Thymus (tissue), 11 donors: ENCODE measurements around the gene MDGA2. TPM values are rescaled to one million over a fixed set of nuclear protein-coding genes. Genes with fewer than 3 reads are reported as not detected.
A peak's percentile ranks its signal among the peaks of the same experiment; 100 is the strongest.

Source experiments
- DNase-seq, 9 donors: peaks; one replicate each; pipeline ENCODE4 v3.0.0-alpha.2; 2013; ENCODE audit warnings: low spot score in 9 of 9, low read depth in 6 of 9, missing footprints in 1 of 9
- H3K27ac ChIP-seq, 2 donors: one replicate each; pipeline ENCODE4 v1.5.1; 2013; ENCODE audit warnings: control low read depth in 1 of 2, low read depth in 1 of 2, low read length in 1 of 2, mild to moderate bottlenecking in 1 of 2, moderate library complexity in 1 of 2
- H3K27me3 ChIP-seq, 2 donors: one replicate each; pipeline ENCODE4 v1.5.1; 2013; ENCODE audit warnings: low read length in 1 of 2; ENCODE audit not compliant: control insufficient read depth in 2 of 2, insufficient read depth in 1 of 2
- H3K36me3 ChIP-seq, 2 donors: one replicate each; pipeline ENCODE4 v1.5.1; 2013; ENCODE audit warnings: low read length in 1 of 2, mild to moderate bottlenecking in 1 of 2, moderate library complexity in 1 of 2; ENCODE audit not compliant: control insufficient read depth in 2 of 2, insufficient read depth in 2 of 2
- H3K4me1 ChIP-seq, 2 donors: one replicate each; pipeline ENCODE4 v1.5.1; 2013; ENCODE audit warnings: low read length in 2 of 2; ENCODE audit not compliant: control insufficient read depth in 2 of 2, insufficient read depth in 2 of 2
- H3K4me3 ChIP-seq, 2 donors: one replicate each; pipeline ENCODE4 v1.5.1; 2013; ENCODE audit warnings: low read length in 2 of 2, control low read depth in 1 of 2, mild to moderate bottlenecking in 1 of 2
- H3K9me3 ChIP-seq, 2 donors: one replicate each; pipeline ENCODE4 v1.5.1; 2013; ENCODE audit warnings: low read length in 1 of 2, mild to moderate bottlenecking in 1 of 2; ENCODE audit not compliant: control insufficient read depth in 2 of 2, insufficient read depth in 1 of 2
- WGBS: extraction: QIAGEN DNeasy Blood & Tissue Kit; methylation state at CpG from one replicate; pipeline ENCODE4 v1.1.7; 2013; 5-methylcytosine and 5-hydroxymethylcytosine counted together
- polyA plus RNA-seq: library from polyadenylated mRNA; stranded (reverse); fragments of 200-250 nt; gene quantifications from one replicate; pipeline ENCODE4 v1.2.3, GENCODE V29; 2013
- total RNA-seq: library from RNA; stranded (reverse); fragments of 120-200 nt; gene quantifications from one replicate; pipeline ENCODE4 v1.2.4, GENCODE V29; 2013
- donor health status: healthy.

MDGA2 gene
- total and polyA plus RNA-seq, 2 donors: 0.02 to 0.09 TPM

GRCh38 chr14:47676315-47676617, 861 bp upstream of the MDGA2 start:
- Histone ChIP-seq H3K4me1 (peaks cover 0 to 3% of the 10 kb centered on the region in 2 donors), H3K27me3 (peaks cover 28 to 61% of the 10 kb centered on the region in 2 donors), H3K27ac (no peak overlapping the region), H3K4me3 (no peak overlapping the region), H3K9me3 (no peaks in the 10 kb centered on the region), H3K36me3 (no peaks in the 10 kb centered on the region)
- DNase-seq: no peak
- 4% methylated on average over 15 of the region's 15 CpGs for WGBS

DNA sequence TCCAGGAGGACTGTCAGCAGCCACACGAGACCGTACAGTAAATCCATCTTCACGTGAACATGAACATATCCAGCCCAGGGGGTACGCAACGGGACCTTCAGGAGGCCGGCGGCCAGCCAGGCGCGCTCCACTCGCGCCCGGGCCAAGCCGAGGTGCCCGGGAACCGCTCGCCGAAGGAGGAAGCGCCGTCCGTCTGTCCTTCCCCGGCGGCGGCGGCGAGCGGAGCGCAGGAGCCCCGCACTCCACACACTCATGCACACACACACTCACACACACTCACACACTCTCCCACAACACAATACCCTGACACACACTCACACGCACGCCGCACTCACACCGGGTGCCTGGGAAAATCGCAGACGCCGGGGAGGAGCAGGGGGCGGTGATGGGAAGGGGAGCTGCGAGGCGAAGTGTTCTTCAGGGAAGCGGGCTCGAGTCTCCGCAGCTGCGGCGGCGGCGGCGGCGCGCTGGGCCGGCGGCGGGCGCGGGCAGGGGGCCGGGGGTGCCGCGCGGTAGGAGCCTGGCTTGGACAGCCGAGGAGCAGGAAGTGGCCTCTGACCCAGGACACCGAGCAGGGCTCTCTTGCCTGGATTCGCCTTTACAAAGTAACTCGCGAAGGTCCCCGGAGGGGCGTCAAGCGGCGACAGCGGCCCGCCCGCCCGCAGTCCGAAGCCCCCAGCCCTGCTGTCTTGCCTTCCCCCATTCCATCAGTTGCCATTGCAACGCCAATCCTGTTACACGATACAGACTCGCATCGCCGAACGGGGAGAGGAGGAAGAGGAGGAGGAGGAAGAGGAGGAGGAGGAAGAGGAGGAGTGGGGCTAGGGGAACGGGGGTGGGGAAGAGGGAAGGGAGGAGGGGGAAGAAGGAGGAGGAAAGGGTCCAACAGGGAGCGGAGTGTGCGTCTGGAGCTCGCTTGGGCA, 601 bp downstream of the MDGA2 start:
- H3K9me3 ChIP-seq: no peaks in the 10 kb centered on the region
- no peak overlapping the region for H3K4me3 ChIP-seq
- peak in 1 of 9 donors; percentile 2 for DNase-seq
- WGBS: 2% methylated on average over 81 of the region's 81 CpGs
- H3K27ac ChIP-seq: no peak overlapping the region
- H3K4me1 ChIP-seq: peaks cover 0 to 3% of the 10 kb centered on the region in 2 donors
- H3K36me3 ChIP-seq: no peaks in the 10 kb centered on the region
- peaks cover 28 to 61% of the 10 kb centered on the region in 2 donors for H3K27me3 ChIP-seq

DNA sequence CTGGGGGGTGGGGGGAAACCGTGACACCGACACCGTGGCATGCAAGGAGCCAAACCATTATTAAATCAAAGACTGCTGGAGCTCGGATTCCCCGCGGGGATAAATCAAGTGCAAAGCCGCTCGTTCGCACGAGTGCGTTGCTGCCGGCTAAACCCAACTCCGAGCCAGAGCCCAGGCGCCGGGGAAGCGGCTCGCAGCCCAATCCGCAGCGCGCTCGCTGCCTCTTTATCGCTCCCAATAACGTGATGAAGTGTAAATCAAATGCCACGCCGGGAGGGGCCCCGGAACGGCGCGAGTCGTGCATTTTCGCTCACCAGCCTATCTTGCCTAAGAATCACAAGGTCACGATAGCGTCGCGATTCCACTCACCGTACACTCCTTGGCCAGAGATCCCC, 1.3 kb downstream of the MDGA2 start:
- Histone ChIP-seq H3K4me3 (no peak overlapping the region), H3K36me3 (no peaks in the 10 kb centered on the region), H3K27ac (no peak overlapping the region), H3K9me3 (no peaks in the 10 kb centered on the region), H3K4me1 (peaks cover 0 to 3% of the 10 kb centered on the region in 2 donors), H3K27me3 (peaks cover 28 to 61% of the 10 kb centered on the region in 2 donors)
- 2% methylated on average over 36 of the region's 36 CpGs for WGBS
- DNase-seq: no peak

DNA sequence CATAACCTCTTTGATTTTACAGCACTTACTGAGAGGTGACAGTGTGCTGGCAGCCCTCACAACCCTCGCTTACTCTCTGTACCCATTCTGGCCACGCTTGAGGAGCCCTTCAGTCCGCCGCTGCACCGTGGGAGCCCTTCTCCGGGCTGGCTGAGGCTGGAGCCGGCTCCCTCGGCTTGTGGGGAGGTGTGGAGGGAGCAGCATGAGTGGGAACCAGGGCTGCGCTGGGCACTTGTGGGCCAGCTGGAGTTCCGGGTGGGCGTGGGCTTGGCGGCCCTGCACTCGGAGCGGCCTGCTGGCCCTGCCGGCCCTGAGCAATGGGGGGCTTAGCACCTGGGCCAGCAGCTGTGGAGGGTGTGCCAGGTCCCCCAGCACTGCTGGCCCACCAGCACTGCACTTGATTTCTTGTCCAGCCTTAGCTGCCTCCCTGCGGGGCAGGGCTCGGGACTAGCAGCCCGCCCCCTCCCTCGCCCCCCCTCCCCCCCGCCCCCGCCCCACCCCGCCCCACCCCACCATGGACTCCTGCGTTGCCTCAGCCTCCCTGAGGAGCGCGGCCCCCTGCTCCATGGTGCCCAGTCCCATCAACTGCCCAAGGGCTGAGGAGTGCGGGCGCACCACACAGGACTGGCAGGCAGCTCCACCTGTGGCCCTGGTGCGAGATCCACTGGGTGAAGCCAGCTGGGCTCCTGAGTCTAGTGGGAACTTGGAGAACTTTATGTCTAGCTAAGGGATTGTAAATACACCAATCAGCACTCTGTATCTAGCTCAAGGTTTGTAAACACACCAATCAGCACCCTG, 9.9 kb downstream of the MDGA2 start:
- 92% methylated on average over 27 of the region's 28 CpGs for WGBS
- Histone ChIP-seq H3K36me3 (no peaks in the 10 kb centered on the region), H3K4me3 (no peak overlapping the region), H3K4me1 (no peaks in the 10 kb centered on the region), H3K27ac (no peak overlapping the region), H3K9me3 (no peaks in the 10 kb centered on the region), H3K27me3 (no peaks in the 10 kb centered on the region)
- DNase-seq: no peak

DNA sequence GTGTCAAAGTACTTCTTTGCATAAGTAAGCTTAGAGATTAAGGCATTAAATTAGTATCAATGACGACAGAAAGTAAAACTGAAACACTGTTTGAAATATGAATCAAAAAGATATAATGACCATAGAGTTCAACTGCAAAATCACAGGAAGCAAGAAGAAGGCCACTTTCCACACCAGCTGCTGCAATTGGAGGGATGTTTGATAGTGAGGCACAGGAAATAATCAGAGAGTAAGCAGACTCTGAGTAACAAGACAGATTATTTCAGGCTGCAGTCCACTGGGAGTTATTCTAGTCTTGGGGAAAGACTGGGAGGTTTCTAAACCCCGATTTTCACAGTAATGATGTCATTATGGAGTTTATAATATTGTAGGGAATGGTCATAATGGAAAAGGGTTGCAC, 12.9 kb downstream of the MDGA2 start:
- DNase-seq: no peak
- Histone ChIP-seq H3K4me3 (no peak overlapping the region), H3K36me3 (no peaks in the 10 kb centered on the region), H3K4me1 (no peaks in the 10 kb centered on the region), H3K9me3 (no peaks in the 10 kb centered on the region), H3K27ac (no peak overlapping the region), H3K27me3 (no peaks in the 10 kb centered on the region)
- WGBS: 84% methylated on average over 2 of the region's 2 CpGs

DNA sequence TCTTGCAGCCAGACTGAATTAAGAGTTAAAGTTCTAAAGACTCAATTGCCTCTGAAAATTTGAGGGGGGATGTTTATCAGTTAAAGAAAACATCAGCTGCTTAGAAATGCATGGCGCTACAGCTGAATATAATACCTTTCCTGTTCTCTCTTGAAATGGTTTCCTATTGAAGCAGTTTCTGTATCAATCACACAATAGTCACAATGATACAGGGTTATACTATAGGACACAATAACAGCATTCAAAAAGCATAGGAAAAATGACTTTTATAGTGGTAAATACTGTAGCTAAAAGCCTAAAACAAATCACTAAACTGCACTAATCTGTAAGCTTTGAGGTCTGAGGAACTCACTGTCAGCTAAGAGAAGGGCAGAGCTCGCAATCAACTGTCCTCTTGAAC, 15.2 kb downstream of the MDGA2 start:
- WGBS: 84% methylated on average over 2 of the region's 2 CpGs
- Histone ChIP-seq H3K36me3 (no peaks in the 10 kb centered on the region), H3K4me3 (no peak overlapping the region), H3K27me3 (no peaks in the 10 kb centered on the region), H3K9me3 (no peaks in the 10 kb centered on the region), H3K4me1 (no peaks in the 10 kb centered on the region), H3K27ac (no peak overlapping the region)
- DNase-seq: no peak

- Histone ChIP-seq H3K4me3 (no peak overlapping the region), H3K9me3 (no peaks in the 10 kb centered on the region), H3K4me1 (no peaks in the 10 kb centered on the region), H3K27me3 (no peaks in the 10 kb centered on the region), H3K27ac (no peak overlapping the region), H3K36me3 (no peaks in the 10 kb centered on the region)
- DNase-seq: no peak
- 86% methylated on average over 1 of the region's 1 CpG for WGBS
These were observed 17.4 kb downstream of the MDGA2 start for GRCh38 chr14:47658041-47658440.

GRCh38 chr14:47657143-47657542, 18.3 kb downstream of the MDGA2 start:
- Histone ChIP-seq H3K4me1 (no peaks in the 10 kb centered on the region), H3K9me3 (no peaks in the 10 kb centered on the region), H3K27ac (no peak overlapping the region), H3K27me3 (no peaks in the 10 kb centered on the region), H3K36me3 (no peaks in the 10 kb centered on the region), H3K4me3 (no peak overlapping the region)
- no peak for DNase-seq
- 93% methylated on average over 3 of the region's 3 CpGs for WGBS

DNA sequence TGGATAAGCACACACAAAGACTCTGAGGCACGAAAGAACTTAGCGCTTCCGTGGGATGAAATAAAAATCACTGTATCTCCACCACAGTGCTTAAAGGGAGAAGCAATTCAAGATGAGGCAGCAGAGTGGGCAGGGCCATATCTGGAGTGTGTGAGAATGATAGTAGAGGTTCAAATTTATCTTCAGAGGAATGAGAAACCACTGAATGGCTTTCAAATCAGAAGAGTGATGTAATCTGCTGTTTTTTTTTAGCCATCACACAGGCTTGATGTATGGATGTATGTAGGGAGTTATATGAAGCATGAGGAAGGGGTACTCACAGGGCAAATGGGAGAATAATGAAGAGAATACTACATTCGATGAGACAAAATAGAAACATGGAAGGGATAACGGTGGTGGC, 24.1 kb downstream of the MDGA2 start:
- Histone ChIP-seq H3K36me3 (no peaks in the 10 kb centered on the region), H3K4me1 (no peaks in the 10 kb centered on the region), H3K27me3 (no peaks in the 10 kb centered on the region), H3K27ac (no peak overlapping the region), H3K4me3 (no peak overlapping the region), H3K9me3 (no peaks in the 10 kb centered on the region)
- no peak for DNase-seq
- WGBS: 94% methylated on average over 5 of the region's 5 CpGs
